Measurements from ENCODE around the gene FCGR3A. TPM values are rescaled to one million over a fixed set of nuclear protein-coding genes. Genes with fewer than 3 reads are reported as not detected.

FCGR3A gene
- total RNA-seq, 1 donor from 2014 or later = not detected

DNA sequence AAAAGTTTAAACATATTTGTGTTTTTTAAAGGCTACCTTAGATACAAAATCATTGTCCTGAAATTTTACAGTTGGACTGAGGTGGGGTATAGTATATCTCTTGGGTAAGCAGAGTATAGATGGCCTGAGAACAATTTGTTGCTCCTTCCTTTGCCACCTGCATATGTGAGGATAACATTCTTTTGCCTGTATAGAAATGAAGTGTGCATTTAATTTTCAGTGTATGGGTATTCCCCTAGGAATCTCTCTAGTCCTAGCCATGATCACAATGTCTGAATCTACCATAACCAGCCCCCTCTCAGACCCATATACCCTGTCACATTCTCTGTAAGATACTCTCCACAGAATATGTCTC lies 46.2 kb downstream of the FCGR3A start:
- intact Hi-C loops (cut with micrococcal nuclease) = no loop called here

DNA sequence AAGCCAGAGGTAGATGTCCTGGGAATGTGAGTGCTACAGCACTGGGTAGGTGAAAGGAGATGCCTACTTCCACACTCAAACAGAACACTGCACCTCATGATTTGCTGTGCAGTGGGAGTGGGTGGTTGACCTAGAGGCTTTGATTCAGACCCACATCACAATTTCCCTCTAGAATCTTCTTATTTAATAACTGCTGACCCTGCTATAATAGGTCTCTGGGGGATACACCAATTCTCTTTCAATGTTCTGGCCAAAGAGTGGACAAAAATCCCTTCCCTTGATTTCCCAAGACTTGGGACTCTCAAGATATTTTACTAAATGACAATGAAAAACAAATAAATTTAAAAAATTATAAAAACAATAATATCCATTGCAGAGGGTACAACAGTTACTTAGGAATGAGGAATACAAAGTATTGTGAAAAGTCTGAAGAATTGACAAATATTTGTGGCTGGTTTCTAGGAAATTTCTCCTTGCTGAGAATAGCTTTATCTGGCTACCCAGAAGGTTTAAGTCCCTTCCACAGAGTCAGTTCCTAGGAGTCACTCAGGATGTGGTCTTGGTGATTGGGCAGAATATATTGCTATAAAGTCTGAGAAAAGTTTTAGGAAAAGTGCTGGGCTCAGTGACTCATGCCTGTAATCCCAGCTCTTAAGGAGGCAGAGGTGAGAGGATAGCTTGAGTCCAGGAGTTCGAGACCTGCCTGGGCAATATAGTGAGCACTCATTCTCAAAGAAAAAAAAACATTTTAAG lies 46.8 kb downstream of the FCGR3A start:
- intact Hi-C loops (cut with micrococcal nuclease) = no loop called here

DNA sequence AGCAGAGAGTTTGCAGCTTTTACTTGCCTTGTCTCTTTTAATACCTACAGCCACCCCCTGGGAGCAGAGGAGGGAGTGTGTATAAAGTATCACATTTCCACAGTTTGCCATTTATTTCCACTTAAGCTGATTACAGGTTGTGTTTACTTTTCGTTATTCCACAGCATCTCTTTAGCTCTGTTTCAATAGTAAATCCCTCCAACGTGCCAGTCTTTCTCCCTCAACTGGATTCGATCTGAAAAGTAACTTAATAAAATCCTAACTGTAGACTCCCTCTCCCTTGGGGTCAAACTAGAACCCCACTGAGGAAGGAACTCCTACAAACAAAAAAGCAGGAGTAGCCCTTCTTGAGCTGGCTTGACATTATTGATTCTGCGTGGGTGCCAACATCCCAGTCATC lies 47.4 kb downstream of the FCGR3A start:
- intact Hi-C loops (cut with micrococcal nuclease) = no loop called here

DNA sequence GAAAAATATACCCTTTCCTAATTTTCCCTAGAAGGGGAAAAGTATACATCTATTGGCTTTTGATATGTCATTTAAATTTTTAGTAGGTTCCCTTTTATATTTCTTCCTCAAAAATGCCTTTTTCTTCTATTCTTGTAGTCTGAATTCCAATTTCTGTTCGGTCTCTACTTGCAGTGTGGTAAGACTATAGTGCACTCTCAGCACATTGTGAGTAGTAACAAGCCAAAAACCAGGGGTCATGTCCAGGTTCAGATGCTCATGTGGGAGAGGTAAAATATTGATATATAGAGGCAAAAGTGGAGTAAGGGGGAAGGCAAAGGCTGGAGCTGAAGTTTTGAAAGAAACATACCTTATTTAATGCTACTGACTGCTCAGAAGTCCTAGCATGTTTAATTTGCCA lies 48.4 kb downstream of the FCGR3A start:
- intact Hi-C loops (cut with micrococcal nuclease) = no loop called here

DNA sequence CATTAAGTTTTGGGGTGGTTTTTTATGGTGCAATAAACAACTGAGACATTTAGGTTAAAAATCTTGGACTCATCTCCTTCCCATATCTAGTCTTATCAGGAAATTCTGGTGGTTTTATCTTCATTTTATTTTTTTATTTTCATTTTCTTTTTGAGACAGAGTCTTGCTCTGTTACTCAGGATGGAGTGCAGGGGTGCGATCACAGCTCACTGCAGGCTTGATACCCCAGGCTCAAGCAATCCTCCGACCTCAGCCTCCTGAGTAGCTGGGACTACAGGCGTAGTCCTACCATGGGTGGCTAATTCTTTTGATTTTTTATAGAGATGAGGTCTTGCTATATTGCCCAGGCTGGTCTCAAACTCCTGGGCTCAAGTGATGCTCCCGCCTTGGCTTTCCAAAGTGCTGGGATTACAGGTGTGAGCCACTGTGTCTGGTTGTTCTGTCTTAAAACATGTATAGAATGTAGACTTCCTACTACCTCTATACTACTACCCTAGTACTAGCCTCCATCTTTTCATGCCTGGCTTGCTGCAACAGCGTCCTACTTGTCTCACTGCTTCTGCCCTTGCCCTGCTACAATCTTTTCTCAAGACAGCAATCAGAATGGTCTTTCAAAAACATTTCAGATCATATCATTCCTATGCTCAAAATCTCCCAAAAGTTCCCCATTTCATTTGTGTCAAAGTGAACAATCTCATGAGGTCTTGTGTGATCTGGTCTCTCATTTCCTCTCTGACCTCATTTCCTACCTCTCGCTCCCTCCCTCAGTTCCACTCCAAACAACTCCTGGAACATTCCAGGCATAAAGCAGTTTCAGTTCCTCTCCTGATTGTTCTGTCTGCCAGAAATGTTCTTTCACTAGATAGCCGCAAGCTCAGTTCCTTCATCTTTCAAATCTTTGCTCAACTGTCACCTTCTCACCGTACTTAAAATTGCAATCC lies 50.2 kb downstream of the FCGR3A start:
- intact Hi-C loops (cut with micrococcal nuclease) = no loop called here

DNA sequence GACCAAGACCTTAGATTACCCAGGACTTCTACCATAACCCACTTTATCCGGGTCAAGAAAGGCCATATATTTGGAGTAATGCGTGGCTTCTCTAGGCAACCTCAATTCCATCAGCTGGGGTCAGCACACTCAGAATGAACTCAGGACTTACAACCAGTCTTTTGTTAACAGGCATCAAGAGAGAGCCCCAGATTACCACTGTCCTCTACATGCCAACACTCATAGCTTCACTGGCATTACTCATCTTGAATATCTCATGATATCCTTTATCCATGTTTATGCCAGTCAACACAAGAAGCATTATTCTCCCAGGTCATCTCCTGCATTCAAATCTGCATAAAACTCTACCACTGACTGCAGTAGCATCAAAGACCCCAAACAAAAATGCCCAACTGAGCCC lies 51.0 kb downstream of the FCGR3A start:
- intact Hi-C loops (cut with micrococcal nuclease) = no loop called here

DNA sequence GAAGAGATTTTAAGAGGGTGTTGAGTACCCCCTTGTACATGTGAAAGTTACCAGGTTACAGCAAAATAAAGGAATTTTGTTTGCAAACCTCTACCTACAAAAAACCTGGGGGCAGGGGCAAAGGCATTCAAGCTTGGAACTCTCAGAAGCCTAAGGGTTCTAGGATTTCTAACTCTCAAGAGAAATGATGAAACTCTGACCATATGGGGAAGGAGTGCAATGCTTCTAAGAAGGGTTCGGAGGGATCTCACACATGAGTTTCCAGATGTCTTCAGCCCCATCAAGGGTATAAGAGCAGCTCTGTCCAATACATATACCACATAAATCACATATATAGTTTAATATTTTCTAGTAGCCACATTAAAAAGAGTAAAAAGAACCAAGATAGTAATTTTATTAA lies 51.7 kb downstream of the FCGR3A start:
- intact Hi-C loops (cut with micrococcal nuclease) = no loop called here

DNA sequence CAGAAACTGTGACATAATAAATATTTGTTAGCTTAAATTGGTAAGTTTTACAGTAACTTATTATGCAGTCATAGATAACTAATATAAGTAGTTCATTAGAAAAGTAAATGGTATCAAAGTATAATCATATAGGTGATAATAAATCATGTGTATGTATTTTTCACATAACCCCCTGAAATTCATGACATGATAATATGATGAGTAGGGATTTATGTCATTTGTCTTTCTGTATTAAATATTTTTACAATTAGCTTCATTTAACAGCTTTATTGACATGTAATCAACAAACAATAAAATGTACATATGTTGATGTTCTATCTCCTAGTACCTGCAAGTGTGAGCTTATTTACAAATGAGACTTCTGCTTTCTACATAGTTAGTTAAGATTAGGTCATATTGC lies 54.1 kb downstream of the FCGR3A start:
- intact Hi-C loops (cut with micrococcal nuclease) = no loop called here

DNA sequence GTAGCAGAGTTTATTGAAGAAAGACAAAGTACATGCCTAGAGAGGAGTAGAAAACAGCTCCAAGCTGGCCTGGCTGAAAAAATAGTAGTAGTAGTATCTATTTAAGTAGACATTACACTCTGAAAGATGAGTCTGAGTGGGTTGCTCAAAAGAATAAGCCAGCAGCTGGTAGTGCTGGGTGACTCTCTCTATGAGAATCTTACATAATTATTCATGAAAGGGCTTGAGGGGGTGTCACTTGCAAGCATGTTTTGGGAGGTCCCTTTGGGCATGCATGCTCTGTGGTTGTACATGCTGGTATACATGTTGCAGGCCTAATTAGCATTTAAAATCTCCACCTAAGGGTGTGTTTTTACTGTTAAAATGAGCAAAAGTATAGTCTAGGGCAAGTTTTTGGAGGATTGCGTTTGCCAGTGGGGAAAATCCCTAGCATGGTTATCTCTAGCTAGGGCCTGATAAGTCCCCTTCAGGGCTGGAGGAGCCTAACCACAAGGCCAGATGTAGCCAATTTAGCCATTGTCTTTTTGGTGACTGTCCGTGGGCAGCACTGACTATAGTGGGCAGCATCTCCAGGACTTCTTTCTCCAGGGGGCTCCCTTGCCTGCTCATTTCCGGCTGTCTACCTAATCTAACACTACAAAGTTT lies 55.4 kb downstream of the FCGR3A start:
- intact Hi-C loops (cut with micrococcal nuclease) = no loop called here

DNA sequence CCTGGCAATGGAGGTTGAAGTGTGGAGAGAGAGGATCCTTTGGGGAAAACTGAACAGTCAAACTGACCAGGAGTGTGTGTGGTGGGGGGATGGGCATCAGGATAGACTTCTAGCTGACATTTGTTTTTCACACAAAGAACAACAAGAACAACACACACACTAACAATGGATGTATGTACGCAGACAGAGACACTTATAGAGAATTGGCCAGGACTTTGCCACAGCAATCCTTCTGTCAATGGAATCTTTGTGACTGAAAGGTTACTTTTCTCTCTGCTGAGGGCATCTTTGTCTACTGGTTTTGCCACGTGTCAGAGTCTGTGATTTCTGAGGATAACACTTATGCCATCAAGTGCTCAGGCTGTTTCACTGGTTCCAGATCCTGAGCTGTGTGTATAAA lies 56.8 kb downstream of the FCGR3A start:
- intact Hi-C loops (cut with micrococcal nuclease) = no loop called here

Other genes starting within 250 kb of the FCGR3A start
- 6.1 and 7.0 TPM in 2 replicates for gene MPZ, start 239.8 kb downstream of the FCGR3A start, total RNA-seq
- 171 TPM in 2 replicates for gene SDHC, start 235.4 kb downstream of the FCGR3A start, total RNA-seq
- not detected in 2 replicates for gene CFAP126, start 181.9 kb downstream of the FCGR3A start, total RNA-seq
- not detected in 2 replicates for gene FCGR2A, start 44.4 kb downstream of the FCGR3A start, total RNA-seq
- gene HSPA6, start 25.3 kb downstream of the FCGR3A start, total RNA-seq = 1.1 and 1.6 TPM in 2 replicates
- gene FCGR3B, start 81.4 kb upstream of the FCGR3A start, total RNA-seq = not detected in 2 replicates
- 0.24 TPM in 1 of 2 replicates, not detected in the other for gene FCGR2B, start 113.3 kb upstream of the FCGR3A start, total RNA-seq
- not detected in 2 replicates for gene FCRLA, start 157.4 kb upstream of the FCGR3A start, total RNA-seq
- 0.17 and 0.20 TPM in 2 replicates for gene FCRLB, start 171.7 kb upstream of the FCGR3A start, total RNA-seq
- gene DUSP12, start 200.0 kb upstream of the FCGR3A start, total RNA-seq = 25.9 and 26.6 TPM in 2 replicates
- gene ATF6, start 216.5 kb upstream of the FCGR3A start, total RNA-seq = 21.2 and 24.5 TPM in 2 replicates